ENCODE data around the gene AKR1C4.

AKR1C4 gene

DNA sequence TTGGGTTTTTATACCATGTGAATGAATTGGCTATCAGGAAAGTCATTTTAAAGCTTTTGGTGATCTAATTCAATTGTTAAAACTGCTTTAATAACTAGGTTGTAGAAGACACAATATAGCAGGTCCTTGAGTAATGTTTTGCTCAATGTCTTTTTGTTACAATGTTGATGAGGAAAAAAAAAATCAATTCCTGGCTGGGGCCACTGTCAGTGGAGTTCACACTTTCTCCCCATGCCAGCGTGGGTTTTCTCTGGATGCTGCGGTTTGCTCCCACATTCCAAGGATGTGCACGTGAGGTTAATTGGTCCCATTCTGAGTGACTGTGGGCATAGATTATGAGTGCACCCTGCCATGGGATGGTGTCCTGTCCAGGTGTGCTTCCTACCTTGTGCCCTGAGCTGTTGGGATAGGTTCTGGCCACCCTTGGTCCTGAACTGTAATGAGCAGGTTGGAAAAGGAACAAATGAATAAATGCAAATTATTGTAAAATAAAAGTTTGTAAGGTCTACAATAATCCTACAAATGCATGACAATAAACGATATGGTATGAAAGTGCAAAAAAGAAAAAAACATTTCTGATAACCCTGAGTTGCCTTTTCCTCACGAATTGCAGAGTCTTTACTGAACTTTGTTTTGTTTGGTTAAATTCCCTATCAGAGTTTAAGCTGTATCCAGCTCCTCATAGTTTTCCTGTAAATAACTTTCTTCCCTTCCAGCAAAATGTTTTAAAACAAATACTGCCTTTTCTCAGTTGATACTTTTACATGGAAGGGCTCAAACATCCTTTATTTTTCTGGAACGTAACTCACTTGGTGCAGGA lies 62.7 kb downstream of the AKR1C4 start:
- peak; percentile 21 for FAIRE-seq
- TF ChIP-seq CTCF (IDR thresholded peaks at IDR 0.05; ENCODE audit: insufficient read depth, missing control alignments): no peak
- DNase-seq (ENCODE audit: insufficient read length, low spot score): no peak

DNA sequence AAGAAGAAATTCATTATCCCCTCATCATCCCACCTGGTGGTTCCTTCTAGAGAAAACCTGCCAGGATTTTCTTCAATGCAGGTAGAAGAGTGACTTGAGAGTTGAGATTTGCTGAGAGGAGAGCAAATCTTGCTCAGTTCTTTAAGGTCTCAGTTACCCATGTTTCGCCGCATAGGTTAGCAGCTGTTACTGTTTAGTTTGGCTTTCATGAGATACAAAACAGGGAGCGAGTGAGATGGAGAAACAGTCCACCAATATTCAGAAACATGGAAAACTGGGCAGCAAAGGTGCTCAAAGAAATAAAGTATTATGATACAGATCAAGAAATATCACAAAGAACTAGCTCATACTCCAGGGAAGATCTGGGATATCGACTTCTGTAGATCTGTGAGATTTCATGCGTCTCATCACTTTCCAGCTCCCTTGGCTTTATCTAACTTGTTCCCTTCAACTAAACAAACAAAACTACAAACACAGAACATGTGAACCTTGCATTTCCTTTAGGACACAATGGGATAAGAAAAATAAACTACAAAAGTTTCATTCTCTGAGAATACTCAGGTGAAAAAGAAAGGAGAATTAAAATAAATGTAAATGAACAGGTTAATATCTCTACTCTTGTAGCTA lies 63.4 kb downstream of the AKR1C4 start:
- FAIRE-seq (no peak), DNase-seq (ENCODE audit: insufficient read length, low spot score) (no peak)
- TF ChIP-seq CTCF (IDR thresholded peaks at IDR 0.05; ENCODE audit: insufficient read depth, missing control alignments): no peak

DNA sequence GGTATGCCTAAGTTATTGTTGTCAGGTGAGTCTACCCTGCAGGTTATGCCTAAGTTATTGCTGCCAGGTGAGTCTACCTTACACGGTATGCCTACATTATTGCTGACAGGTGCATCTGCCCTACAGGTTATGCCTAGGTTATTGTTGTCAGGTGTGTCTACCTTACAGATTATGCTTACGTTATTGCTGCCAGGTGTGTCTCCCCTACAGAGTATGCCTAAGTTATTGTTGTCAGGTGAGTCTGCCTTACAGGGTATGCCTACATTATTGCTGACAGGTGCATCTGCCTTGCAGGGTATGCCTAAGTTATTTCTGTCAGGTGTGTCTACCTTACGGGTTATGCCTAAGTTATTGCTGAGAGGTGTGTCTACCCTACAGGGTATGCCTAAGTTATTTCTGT lies 64.2 kb downstream of the AKR1C4 start:
- no peak for FAIRE-seq
- no peak for TF ChIP-seq CTCF (IDR thresholded peaks at IDR 0.05; ENCODE audit: insufficient read depth, missing control alignments)

DNA sequence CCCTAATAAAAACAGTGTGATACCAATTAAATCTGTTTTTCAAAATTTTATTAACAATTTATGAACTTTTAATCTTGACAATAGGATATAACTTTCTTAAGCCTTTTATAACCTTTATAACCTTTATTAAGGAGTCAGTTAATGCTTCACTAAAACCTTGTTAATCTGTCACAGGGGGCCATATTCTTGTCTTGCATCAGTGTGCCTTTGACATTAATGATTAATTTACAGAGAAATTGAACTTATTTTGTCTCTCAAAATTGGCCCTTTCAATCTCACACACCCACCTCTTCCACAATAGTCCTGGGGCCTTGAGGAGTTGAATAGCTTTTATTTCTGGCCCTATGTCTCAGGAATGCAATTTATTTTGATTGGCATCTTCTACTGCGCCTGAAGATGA lies 68.5 kb downstream of the AKR1C4 start:
- FAIRE-seq (no peak), DNase-seq (ENCODE audit: insufficient read length, low spot score) (no peak)
- TF ChIP-seq CTCF (IDR thresholded peaks at IDR 0.05; ENCODE audit: insufficient read depth, missing control alignments): no peak

More for the DNA sequence above, 64.2 kb downstream of the AKR1C4 start:
- DNase-seq (ENCODE audit: insufficient read length, low spot score): no peak

DNA sequence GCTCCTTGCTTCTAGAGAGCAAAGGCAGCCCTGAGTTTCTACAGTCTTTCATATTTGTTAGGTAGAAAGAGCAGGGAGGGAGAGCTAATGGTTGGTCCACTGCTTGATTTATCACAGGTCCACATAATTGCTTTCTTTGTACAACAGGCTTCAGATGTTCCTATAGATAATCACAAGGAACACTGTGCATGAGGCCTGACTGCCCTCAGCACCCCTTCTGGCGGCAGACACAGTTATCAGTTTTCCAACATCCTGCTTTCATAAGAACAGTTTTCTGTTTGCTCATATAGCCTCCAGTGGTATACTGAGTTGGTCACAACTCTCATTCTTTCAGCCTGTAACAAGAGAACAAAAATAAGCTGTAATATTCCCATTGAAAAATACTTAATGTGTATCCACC lies 69.7 kb downstream of the AKR1C4 start:
- FAIRE-seq: no peak

DNA sequence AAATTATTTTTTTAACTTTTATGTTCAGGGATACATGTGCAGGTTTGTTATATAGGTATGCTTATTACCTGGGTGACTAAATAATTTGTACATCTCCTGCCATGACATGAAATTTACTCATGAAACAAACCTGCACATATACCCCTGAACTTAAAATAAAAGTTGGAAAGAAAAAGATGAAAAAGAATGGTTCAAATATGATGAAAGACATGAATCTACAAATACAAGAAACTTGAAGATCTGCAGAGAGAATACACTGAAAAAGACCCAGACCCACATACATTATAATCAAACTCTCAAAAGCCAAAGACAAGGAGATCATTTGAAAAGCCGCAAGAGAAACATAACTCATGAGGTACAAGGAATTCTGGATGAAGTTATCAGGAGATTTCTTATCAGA lies 70.2 kb downstream of the AKR1C4 start:
- FAIRE-seq (no peak), DNase-seq (ENCODE audit: insufficient read length, low spot score) (no peak)
- no peak for TF ChIP-seq CTCF (IDR thresholded peaks at IDR 0.05; ENCODE audit: insufficient read depth, missing control alignments)

More for the DNA sequence above, 69.7 kb downstream of the AKR1C4 start:
- no peak for TF ChIP-seq CTCF (IDR thresholded peaks at IDR 0.05; ENCODE audit: insufficient read depth, missing control alignments)
- no peak for DNase-seq (ENCODE audit: insufficient read length, low spot score)

DNA sequence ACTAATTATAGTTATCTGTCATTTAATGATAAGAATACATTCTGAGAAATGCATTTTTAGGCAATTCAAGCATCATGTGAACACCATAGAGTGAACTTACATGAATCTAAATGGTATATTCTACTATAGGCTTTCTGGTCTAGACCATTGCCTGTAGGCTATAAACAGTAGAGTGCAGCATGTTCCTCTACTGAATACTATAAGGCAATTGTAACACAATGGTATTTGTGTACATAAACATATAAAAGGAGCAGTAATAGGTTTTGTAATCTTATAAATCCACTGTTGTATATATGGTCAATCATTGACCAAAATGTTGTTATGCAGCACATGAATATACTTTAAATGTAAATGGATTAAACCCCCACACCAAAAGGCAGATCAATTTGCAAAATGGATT lies 71.6 kb downstream of the AKR1C4 start:
- TF ChIP-seq CTCF (IDR thresholded peaks at IDR 0.05; ENCODE audit: insufficient read depth, missing control alignments): no peak
- DNase-seq (ENCODE audit: insufficient read length, low spot score): no peak
- no peak for FAIRE-seq

Data from D721Med (cell line).